Activated CD8-positive, alpha-beta T cell treated with anti-CD3 and anti-CD28 coated beads for 36 hours (primary cell): ENCODE results near the gene ATXN1. TPM values are rescaled to one million over a fixed set of nuclear protein-coding genes. Genes with fewer than 3 reads are reported as not detected.
A peak's percentile ranks its signal among the peaks of the same experiment; 100 is the strongest.

Experiments used
- ATAC-seq: fragments of 200-7000 bp; cut with Tn5 transposase; one replicate; pipeline ENCODE4 v1.10.0; 2021; ENCODE audit warnings: mild to moderate bottlenecking, moderate library complexity
- CTCF ChIA-PET: fragments of 350-600 bp; sonication (Branson Sonifier 250); formaldehyde crosslinking; loops from one replicate; lab custom pipeline; 2021; ENCODE audit warnings: antibody characterized with exemption; lab: Charles Lee
- POLR2A ChIA-PET: fragments of 350-600 bp; sonication (Branson Sonifier 250); formaldehyde crosslinking; loops from one replicate; lab custom pipeline; 2021; ENCODE audit warnings: antibody characterized with exemption; lab: Charles Lee
- DNase-seq: peaks from one replicate; pipeline ENCODE4 v3.0.0-alpha.2; 2020
- H3K27ac Mint-ChIP-seq: one replicate; pipeline ENCODE4 v1.8.0; 2021; ENCODE audit warnings: mild to moderate bottlenecking, mixed read lengths
- H3K27me3 Mint-ChIP-seq: one replicate; pipeline ENCODE4 v1.8.0; 2021; ENCODE audit warnings: mixed read lengths
- H3K36me3 Mint-ChIP-seq: one replicate; pipeline ENCODE4 v1.8.0; 2021; ENCODE audit warnings: low read depth, mixed read lengths
- H3K4me1 Mint-ChIP-seq: one replicate; pipeline ENCODE4 v1.8.0; 2021; ENCODE audit warnings: low read depth, mixed read lengths
- H3K4me3 Mint-ChIP-seq: one replicate; pipeline ENCODE4 v1.8.0; 2021; ENCODE audit warnings: mild to moderate bottlenecking, moderate library complexity, mixed read lengths
- H3K9me3 Mint-ChIP-seq: one replicate; pipeline ENCODE4 v1.8.0; 2021; ENCODE audit warnings: mixed read lengths
- intact Hi-C: fragments of 100-400 bp; cut with micrococcal nuclease; formaldehyde crosslinking; loops from one replicate; pipeline ENCODE4 v1.10.0; 2022
- total RNA-seq, 2 experiments: library from RNA; stranded (reverse); gene quantifications; one replicate each; pipeline ENCODE4 v1.2.3, GENCODE V29; 2021
- TF ChIP-seq, protein P1 (sequence below): fragments of 200-600 bp; IDR thresholded peaks from one replicate; pipeline ENCODE4 v1.8.0; 2022; ENCODE audit warnings: antibody characterized with exemption, mild to moderate bottlenecking

ATXN1 gene
- total RNA-seq, 2 experiments from 2014 or later, result 35.4 to 40.8 TPM

DNA sequence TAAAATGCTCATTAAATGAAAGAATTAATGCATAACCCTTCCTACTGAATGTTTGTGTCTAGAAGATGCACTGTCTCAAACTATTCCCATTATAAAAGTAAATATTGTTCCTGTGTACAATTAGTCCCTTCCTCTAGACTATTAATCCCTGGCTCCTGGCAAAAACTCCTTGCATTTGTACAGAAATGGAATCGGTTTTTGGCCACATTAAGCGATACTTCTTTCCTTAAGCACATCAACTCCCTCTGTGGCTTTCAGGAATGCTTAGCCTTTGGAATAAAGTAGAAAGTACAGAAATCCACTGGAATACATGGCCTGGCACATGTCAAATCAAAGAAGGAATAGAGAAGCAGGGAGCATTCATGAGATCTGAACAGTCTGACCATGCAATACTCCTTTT lies 343.1 kb downstream of the ATXN1 start:
- Mint-ChIP-seq H3K9me3 (no peaks in the 10 kb centered on the region), H3K27ac (no peak overlapping the region), H3K4me1 (peaks cover 55% of the 10 kb centered on the region), H3K4me3 (no peak overlapping the region), H3K27me3 (no peaks in the 10 kb centered on the region), H3K36me3 (no peaks in the 10 kb centered on the region)
- DNase-seq (no peak), ATAC-seq (no peak)
- TF ChIP-seq, protein P1, sequence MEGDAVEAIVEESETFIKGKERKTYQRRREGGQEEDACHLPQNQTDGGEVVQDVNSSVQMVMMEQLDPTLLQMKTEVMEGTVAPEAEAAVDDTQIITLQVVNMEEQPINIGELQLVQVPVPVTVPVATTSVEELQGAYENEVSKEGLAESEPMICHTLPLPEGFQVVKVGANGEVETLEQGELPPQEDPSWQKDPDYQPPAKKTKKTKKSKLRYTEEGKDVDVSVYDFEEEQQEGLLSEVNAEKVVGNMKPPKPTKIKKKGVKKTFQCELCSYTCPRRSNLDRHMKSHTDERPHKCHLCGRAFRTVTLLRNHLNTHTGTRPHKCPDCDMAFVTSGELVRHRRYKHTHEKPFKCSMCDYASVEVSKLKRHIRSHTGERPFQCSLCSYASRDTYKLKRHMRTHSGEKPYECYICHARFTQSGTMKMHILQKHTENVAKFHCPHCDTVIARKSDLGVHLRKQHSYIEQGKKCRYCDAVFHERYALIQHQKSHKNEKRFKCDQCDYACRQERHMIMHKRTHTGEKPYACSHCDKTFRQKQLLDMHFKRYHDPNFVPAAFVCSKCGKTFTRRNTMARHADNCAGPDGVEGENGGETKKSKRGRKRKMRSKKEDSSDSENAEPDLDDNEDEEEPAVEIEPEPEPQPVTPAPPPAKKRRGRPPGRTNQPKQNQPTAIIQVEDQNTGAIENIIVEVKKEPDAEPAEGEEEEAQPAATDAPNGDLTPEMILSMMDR, result no peak
- intact Hi-C loops, result no loop called here
- ChIA-PET CTCF (interaction anchor here (2.0 to 4.3 kb wide), 3 partner anchors 8 to 94 kb away, joined by 5 to 23 read pairs (median 8); no protein-coding TSS in a partner anchor), POLR2A (interaction anchor here (1.3 kb wide), 1 partner anchor 66 kb away, joined by 3 read pairs; no protein-coding TSS in a partner anchor)

DNA sequence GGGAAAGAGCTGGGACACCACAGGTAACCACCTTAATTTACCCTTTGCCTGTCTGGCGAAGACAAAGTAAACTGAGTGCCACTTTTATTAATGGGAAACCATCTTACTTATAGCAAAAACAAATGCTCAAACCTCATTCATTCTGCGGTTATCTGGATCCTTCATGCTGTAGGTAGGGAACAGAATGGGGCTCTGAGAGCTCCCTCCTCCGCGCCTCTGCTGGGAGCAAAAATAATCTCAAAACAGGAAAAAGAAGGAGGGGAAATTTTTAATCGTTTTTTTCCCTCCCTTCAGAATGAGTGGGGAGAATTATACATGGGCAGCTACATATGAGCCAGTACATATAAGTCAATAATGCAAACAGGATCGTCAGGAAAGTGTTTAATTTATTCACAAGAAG lies 345.6 kb downstream of the ATXN1 start:
- DNase-seq (no peak), ATAC-seq (no peak)
- Mint-ChIP-seq H3K4me1 (peaks cover 40% of the 10 kb centered on the region), H3K27me3 (no peaks in the 10 kb centered on the region), H3K36me3 (no peaks in the 10 kb centered on the region), H3K27ac (no peak overlapping the region), H3K9me3 (no peaks in the 10 kb centered on the region), H3K4me3 (no peak overlapping the region)
- ChIA-PET CTCF (interaction anchor here (0.9 to 1.6 kb wide), 3 partner anchors 83 to 355 kb away, joined by 3 to 4 read pairs (median 3); no protein-coding TSS in a partner anchor), POLR2A (no interaction called here)
- intact Hi-C loops, result no loop called here
- TF ChIP-seq, protein P1, result no peak

DNA sequence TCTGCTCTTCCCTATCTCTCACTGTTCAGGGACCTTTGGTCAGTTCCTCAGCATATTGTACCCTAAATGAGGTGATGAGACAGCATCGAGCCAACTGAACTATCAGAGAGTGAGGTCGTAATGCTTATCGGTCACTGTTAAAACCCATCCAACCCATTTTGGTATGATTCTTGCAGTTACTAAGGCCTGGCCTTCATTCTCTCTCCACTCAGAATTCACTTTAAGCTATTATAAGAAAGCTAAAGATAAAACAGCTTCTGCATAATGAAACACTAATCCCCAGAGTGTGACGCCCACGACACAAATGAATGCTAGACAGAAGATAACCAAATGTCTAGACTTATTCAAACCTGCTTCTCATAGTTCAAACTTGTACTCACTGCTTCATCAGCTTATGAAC lies 347.1 kb downstream of the ATXN1 start:
- peak; percentile 47 for ATAC-seq
- peak; percentile 43 for DNase-seq
- H3K4me1 Mint-ChIP-seq, result peaks cover 34% of the 10 kb centered on the region
- H3K27me3 Mint-ChIP-seq, result no peaks in the 10 kb centered on the region
- POLR2A ChIA-PET, result interaction anchor here (1.1 to 2.4 kb wide), 4 partner anchors 23 to 348 kb away, joined by 3 to 8 read pairs (median 4); partner anchors contain the start of gene ATXN1
- no peaks in the 10 kb centered on the region for H3K9me3 Mint-ChIP-seq
- H3K36me3 Mint-ChIP-seq, result no peaks in the 10 kb centered on the region
- peak overlapping the region; percentile 85 for H3K27ac Mint-ChIP-seq
- intact Hi-C loops, result loop anchor here (5.0 kb wide), 1 partner anchor 82 kb away; no protein-coding TSS in a partner anchor
- TF ChIP-seq, protein P1, result no peak
- CTCF ChIA-PET, result interaction anchor here (1.3 to 2.1 kb wide), 6 partner anchors 57 to 357 kb away, joined by 3 to 11 read pairs (median 4); no protein-coding TSS in a partner anchor
- H3K4me3 Mint-ChIP-seq, result peak overlapping the region; percentile 52

DNA sequence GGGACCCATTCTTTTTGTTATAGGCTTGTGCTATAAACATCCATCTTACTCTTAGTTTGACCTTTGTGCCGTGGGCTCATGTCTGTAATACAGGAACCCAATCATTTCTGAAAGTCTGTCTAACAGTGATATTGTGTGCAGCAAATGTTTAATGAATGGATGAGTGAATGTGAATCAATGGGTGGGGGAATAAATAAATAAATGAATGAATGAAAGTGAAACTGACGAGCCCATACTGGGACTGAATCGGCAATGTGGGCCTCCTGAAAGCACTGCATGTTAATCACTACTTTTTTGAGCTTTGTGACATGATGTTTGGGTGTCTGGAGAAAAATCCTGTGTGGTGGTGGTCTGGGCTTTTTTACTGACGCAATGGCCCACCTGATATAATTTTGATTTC lies 347.9 kb downstream of the ATXN1 start:
- POLR2A ChIA-PET, result interaction anchor here (0.6 to 2.4 kb wide), 7 partner anchors 19 to 348 kb away, joined by 3 to 8 read pairs (median 4); partner anchors contain the start of gene ATXN1

More for the DNA sequence above, 347.9 kb downstream of the ATXN1 start:
- intact Hi-C loops, result loop anchor here (5.0 kb wide), 1 partner anchor 81 kb away; no protein-coding TSS in a partner anchor
- peaks cover 1% of the 10 kb centered on the region for H3K36me3 Mint-ChIP-seq
- ATAC-seq (peak; percentile 68), DNase-seq (peak; percentile 37)
- TF ChIP-seq, protein P1, result no peak
- peak overlapping the region; percentile 85 for H3K27ac Mint-ChIP-seq
- CTCF ChIA-PET, result interaction anchor here (1.8 to 3.3 kb wide), 5 partner anchors 58 to 358 kb away, joined by 4 to 11 read pairs (median 7); no protein-coding TSS in a partner anchor
- H3K4me3 Mint-ChIP-seq, result peak overlapping the region; percentile 52
- no peaks in the 10 kb centered on the region for H3K27me3 Mint-ChIP-seq
- H3K4me1 Mint-ChIP-seq, result peaks cover 38% of the 10 kb centered on the region
- no peaks in the 10 kb centered on the region for H3K9me3 Mint-ChIP-seq
